Inflammatory macrophage treated with lipopolysaccharide for 1 hour (primary cell): ENCODE data around the gene SPATA46.
"Not testable (repeated sequence)": the region's sequence is repeated elsewhere in the genome, so short reads cannot be mapped to it uniquely, and the experiment has no call there.

Source experiments
- DNase-seq, 2 donors: peaks; one replicate each; pipeline ENCODE4 v3.0.0-alpha.2; 2020 to 2022

Gene SPATA46, protein sequence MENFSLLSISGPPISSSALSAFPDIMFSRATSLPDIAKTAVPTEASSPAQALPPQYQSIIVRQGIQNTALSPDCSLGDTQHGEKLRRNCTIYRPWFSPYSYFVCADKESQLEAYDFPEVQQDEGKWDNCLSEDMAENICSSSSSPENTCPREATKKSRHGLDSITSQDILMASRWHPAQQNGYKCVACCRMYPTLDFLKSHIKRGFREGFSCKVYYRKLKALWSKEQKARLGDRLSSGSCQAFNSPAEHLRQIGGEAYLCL

DNA sequence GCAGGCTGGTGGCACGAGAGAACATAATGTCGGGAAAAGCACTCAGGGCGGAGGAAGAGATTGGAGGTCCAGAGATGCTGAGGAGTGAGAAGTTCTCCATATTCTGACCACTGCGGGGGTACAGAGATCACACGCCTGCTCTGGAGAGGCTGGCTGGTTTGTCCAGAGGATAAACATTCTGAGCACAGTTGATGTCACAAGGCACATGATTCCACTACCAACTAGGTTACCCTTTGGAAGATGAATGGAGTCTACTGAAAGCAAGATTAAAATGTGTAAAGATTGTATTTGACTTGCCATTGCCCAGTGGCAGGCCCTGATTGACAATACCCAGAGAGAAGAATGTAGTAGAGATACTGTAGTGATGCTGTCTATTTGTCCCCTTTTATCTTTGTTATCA lies at the start of gene SPATA46:
TSS of gene SPATA46 (minus strand) at position 164 of the 400 bp plus-strand sequence. CDS start at position 100, 64 bp downstream.
- no peak for DNase-seq

DNA sequence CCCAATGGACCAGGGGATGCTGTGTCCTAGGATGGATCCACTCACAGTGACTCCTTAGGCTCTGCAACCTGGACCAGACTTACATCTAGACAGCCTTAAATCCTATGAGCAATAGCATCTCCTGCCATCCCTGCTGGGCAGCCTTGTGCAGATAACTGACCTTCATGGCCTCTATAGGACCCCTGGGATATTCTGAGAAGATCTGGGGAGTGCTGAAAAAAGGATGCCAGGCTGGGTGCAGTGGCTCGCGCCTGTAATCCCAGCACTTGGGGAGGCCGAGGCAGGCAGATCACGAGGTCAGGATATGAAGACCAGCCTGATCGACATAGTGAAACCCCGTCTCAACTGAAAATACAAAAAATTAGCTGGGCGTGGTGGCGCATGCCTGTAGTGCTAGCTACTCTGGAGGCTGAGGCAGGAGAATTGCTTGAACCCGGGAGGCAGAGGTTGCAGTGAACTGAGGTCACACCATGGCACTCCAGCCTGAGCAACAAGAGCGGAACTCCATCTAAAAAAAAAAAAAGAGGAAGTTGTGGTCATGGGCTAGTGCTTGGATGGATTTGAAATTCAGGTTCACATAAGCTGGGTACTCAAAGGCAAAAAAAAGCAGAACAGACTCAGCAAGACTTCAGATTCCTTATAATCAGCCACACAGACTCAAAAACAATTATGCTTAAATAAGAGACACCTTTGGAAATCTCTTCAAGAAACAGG lies 46.2 kb upstream of the SPATA46 start:
- DNase-seq: peak; percentile 72 to 88

DNA sequence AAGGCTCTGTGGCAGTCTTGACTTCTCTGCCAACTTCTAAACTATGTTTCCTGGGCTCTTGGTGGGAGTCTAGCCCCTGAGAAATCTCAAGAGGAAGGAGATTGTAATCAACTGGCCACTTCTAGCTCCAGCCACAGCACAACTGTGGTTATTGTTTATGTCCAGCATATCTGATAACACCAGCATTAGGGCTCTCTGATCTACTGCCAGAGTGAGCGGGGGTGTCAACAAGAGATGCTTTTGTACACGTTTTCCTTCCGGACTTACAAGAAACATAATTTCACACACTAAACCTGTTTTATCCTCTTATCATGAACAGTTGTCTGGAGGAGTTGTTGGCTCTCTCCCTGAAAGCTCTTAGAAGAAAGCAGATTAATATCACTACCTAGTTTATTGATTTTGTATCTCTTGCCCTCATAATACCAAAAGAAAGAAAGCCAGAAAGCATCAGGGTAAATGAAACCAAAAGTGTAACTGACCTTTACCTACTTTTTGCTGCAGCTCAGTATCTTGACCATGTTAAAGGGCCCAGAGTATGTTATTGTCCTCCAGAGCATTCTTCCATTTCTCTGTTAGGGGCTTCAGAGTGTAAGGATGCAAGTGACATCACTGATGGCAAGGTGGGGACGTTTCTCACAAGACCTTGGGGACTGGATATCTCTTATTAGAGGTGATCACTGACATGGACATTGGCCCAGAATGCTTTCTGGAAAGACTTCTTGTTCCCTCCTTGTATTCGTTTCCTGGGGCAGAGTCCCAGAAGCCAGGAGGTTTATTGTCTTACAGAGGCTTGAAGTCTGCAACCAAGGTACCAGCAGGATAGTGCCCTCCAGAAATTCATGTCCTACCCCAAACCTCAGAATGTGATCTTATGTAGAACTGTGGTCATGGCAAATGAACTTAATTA lies 44.9 kb upstream of the SPATA46 start:
- DNase-seq: no peak

DNA sequence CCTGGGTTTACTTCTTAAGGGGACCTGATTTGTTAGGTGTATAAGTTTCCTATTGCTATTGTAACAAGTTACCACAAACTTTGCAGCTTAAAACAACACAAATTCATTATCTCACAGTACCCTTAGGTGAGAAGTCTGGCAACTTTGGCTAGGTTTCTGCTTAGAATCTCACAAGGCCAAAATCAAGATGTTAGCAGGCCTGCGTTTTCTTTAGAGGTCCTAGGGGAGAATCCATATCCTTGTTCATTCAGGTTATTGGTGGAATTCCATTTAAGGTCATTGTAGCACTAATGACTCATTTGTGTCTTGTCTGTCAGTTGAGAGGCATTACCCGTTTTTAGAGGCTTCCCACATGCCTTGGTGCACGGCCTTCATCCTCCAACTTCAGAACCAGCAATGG lies 43.5 kb upstream of the SPATA46 start:
- DNase-seq: no peak

DNA sequence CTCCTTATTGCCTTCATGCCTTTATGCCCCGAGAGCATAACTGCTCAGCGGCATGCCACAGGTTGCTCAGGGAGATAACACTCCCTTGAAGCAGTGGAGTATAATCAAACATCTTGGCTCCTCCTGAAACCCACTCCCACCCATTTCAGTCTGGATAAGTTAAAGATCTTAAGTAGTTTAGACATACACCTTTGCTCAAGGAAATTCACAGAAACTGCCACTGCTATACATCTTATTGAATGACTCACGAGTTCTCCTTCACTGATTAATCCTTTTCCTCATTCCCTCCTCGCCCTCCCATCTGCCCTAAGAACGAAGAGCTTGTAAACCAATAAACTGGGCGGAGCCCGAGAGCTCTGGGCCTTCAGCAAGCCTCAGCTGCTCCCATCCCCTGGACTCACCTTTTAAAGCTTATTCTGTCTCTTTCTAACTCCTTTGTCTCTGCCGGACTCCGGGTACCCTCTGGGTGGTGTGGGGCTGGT lies 42.8 kb upstream of the SPATA46 start:
- DNase-seq: not testable (repeated sequence)

DNA sequence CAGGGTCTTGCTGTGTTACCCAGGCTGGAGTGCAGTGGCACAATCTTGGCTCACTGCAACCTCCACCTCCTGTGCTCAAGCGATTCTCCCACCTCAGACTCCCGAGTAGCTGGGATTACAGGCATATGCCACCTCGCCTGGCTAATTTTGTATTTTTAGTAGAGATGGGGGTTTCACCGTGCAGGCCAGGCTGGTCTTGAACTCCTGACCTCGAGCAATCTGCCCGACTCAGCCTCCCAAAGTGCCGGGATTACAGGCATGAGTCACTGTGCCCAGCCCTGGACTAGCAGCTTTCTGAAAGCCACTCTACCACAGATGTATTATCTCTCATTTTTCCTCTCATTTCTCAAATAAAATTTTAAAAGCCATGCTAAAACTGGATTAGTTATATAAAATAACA lies 41.9 kb upstream of the SPATA46 start:
- DNase-seq: not testable (repeated sequence)

DNA sequence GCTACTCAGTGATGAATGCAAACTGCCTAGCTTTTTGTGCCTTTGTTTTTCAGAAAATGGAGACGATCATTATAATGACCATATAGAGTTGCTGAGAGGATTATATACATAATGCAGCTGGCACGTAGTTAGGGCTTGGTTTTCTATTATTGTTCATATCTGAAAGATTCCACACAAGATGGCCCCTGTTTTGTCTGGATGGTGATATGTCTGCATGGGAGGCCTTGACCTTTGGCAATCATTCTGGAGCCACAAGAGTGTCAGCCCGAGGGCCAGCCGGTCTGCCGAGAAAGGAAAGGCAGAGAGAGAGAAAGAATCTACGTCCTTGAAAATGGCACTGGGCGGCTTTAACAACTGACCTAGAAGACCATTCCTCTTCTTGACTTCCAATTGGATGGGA lies 41.0 kb upstream of the SPATA46 start:
- no peak for DNase-seq

DNA sequence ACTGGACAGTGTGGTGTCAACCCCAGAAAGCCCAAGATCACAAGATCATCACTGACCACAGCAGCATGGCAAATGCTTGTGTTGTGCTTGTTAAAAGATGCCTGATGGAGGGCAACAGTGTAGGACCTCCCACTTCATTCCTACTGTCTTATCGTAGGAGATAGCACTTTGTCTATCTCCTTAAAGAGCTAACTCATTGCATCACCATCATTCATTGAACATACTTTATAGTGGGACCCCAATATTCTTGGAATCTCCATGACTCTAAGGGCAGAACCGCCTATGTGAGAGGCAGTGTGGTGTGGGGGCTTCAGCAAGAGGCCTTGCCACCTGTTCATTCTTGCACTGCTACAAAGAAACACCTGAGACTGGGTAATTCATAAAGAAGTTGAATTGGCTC lies 40.3 kb upstream of the SPATA46 start:
- no peak for DNase-seq

DNA sequence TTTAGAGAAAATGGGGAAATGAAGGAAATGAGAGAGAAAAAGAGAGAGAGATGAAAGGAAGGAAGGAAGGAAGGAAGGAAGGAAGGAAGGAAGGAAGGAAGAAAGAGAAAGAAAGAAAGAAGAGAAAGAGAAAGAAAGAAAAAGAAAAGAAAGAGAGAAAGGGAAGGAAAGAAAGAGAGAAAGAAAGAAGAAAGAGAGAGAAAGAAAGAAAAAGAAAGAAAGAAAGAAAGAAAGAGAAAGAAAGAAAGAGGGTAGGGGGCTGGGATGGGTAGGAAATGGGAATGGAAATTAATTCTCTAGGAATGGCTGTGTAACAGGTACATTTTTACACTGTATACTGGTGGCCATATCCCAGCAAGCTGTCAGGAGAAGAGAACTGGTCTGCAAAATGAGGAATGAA lies 39.6 kb upstream of the SPATA46 start:
- no peak for DNase-seq

DNA sequence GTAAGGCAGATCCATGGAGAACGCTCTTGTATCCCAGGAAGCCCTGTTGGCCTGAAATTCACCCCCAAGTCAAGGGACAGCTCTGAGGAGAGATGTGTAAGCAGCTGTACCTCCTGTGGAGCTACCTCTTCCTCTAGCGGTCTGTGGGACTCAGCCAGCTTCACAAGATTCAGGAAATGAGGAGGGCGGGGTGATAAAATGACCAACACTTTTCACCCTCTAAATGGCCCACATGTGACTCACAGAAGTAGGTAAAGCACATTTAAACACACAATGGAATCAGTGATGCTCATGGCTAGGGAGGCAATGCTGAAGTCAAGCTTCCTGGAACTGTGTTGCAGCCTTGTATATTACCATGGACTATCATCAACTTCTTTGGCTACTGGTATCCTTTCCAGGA lies 35.3 kb upstream of the SPATA46 start, which contains the start of gene SH2D1B:
TSS of gene SH2D1B (minus strand) at position 135 of the 400 bp plus-strand sequence. CDS start at position 15, 120 bp downstream.
- no peak for DNase-seq

DNA sequence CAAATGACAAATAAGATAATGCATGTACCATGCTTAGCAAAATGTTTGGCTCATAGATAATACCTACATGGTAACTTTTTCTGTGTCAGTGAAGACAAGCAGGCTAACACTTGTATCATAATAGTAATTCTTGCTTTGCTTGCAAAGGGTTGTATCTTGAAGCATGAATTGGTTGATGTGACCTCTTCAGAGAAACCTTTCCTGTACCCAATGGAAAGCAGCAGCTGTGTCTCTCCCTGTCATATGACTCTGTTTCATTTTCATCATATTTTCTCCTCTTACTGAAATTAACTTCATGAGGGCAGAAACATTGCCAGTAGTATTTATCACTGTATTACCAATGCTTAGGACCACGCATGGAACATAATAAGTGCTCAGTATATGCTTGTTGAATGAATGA lies 30.9 kb upstream of the SPATA46 start:
- DNase-seq: no peak

DNA sequence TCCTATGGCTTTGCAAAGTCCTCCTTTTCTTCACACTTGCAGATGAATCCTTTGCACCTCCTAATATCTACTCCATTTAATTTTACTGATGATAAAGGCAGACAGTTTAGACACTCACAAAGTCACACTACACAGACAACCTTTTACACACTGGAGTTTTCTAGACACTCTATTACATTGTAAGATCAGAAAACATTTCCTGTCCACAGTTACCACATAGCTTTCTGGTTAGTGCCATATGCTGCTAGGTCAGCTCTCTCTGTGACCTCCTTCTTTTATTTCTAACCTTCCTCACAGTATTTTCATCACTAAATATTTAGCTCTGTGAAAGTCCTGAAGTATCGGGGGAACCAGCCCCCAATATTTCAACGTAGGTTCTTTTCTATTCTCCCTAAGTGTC lies 30.2 kb upstream of the SPATA46 start:
- no peak for DNase-seq

DNA sequence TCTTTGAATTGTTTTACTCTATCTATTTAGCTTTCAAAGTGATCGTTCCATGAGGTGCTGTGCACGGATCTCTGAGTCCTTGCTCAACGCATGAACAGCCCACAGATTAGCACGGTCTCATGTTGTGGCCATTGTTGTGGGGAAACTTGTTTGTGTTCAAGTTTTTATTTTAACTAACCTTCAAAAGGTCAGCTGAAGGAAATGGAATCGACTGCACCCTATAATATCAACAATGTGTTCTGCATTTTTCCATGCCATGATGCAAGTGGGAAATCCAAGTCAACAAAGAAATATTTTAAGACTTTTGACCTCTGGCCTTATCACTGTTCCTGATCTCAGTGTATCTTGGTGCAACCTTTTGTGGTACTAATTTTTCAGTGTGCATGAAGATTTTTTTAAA lies 29.1 kb upstream of the SPATA46 start:
- no peak for DNase-seq

DNA sequence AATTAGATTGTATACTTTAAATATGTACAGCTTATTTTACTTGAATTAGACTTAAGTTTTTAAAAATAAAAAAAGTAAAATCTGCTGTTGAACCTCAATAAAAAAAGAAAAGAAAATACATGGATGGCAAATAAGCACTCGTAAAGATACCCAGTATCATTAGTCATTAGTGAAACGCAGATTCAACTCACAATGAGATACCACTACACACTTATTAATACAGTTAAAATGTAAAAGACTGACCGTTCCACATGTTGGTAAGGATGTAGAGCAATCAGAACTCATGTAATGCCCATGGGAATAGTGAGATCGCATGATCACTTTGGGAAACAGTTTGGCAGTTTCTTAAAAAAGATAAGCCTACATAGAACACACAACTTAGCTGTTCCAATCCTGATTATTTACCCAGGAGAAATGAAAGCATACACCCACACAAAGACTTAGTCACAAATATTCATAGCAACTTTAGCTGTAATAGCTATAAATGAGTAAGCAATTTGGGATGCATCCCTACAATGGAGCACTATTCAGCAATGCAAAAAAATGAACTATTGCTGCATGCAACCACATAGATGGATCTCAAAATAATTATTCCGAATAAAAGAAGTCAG lies 28.0 kb upstream of the SPATA46 start:
- peak; percentile 23 to 64 for DNase-seq

DNA sequence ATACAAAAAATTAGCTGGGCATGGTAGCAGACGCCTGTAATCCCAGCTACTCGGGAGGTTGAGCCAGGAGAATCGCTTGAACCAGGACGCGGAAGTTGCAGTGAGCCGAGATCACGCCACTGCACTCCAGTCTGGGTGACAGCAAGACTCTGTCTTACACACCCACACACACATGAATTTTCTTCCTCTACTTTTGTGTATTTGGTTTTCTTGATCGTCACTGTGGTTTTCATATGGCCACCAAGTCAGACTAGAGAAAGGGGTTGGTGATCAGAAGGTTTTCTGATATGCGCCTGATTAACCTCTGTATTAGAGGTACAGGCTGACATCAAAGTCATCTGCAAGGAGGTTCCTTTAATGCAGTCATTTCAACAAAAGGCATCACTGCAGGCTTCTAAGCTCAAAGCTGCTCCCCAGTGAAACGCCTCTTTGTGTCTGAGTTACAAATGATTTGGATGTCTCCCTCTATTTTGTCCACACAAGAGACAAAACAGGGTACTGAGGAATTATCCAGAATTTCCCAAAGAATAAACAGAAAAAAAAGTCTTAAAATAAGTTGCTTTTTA lies 24.2 kb upstream of the SPATA46 start:
- no peak for DNase-seq

DNA sequence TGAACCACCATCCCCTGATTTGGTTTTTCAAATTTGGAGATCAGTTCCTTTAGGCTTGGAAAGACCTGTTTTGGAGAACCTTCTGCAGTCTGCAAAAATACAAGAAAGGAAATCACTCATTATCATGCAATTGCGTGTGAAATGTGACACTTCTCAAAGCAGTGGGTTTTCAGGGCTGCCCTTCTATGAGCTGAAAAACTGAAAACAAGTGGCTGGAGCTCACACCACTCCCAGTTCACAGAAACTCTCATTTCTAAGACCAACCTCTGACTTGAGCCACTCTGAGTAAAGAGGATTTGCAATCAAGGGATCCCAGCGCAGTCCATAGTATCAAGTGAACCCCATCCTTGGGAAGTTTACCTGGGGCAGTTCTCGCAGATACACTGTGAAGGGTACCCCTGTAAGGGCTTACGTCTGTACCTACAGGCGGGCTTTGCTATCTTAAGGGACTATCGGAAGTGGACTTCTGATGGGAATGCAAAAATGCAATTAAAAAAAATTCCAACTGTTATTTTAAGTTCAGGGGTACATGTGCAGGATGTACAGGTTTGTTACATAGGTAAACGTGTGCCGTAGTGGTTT lies 22.4 kb upstream of the SPATA46 start:
- DNase-seq: no peak

DNA sequence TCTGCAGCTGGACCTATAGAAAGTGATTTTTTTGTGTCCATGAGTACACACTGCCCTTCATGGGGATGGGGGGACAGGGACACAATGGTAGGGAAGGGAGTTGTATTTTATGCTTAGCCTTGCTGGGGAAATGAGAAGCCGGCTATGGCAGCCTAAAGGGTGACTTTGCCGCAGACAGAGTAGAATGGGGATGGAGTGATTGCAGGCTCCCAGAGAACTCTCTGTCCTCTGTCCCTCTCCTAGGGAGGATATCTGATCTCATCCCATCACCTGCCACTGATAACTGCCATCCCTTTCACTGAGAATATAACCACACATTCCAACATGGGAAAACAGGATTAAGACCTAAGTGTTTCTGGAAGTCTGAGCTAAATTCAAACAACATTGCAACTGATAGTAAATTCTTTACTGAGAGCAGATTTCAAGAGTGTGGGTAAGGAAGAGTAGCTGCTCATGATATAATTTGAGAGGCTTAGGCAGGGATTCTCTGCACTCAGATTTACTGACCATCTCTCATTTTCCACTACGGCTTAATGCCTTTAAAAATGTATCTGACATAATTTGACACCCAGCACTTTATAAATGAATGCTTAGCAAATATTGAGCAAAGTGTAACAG lies 21.4 kb upstream of the SPATA46 start:
- DNase-seq: no peak

DNA sequence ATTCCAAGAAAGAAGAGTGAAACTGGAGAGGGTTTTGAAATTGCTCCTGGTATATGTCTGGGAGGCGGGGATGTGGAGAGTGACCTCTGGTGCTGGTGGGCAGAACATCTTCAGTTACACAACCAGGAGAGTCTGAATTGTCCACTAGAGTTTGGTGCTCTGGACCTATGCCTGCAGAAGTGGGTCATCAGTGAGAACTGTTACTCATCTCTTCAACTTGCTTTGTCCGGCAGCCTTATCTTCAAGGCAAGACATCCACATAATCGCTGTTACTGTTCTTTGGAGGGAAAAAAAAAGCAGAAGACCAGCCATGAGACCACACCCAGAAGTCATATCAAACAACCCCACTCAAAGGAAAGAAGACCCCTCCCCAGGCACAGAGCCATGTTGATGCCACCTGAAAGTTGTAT lies 20.4 kb upstream of the SPATA46 start:
- no peak for DNase-seq

DNA sequence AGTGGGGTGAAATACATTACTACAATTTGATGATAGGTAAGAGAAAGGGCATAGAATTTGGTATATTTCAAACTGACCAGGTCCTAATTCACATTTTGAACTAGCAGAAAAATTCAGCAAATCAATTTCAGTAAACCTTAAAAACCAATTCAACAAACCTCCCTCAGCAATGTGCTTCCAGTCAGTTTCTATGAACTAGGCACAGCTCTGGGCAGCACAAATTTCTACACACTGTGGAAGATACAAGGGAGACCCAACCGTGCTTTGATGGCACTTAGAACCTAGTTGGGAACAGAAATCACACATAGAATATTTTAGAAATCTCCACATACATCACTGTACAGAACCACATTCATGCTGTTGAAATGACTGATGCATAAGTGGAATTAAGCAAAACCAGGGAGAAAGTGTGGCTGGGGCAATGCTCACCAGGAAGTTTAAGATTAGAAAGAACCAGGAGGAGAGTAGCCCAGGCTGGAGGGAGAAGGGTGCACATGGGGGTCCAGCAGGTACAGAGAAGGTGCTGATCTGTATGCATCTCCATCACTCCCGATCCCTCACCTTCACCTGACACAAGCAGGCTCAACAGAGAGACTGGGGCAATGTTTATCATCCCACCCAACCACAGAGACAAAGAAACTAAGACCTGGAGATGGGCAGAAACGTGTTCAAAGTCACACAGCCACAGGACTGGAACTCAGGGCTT lies 19.7 kb upstream of the SPATA46 start:
- DNase-seq: no peak

DNA sequence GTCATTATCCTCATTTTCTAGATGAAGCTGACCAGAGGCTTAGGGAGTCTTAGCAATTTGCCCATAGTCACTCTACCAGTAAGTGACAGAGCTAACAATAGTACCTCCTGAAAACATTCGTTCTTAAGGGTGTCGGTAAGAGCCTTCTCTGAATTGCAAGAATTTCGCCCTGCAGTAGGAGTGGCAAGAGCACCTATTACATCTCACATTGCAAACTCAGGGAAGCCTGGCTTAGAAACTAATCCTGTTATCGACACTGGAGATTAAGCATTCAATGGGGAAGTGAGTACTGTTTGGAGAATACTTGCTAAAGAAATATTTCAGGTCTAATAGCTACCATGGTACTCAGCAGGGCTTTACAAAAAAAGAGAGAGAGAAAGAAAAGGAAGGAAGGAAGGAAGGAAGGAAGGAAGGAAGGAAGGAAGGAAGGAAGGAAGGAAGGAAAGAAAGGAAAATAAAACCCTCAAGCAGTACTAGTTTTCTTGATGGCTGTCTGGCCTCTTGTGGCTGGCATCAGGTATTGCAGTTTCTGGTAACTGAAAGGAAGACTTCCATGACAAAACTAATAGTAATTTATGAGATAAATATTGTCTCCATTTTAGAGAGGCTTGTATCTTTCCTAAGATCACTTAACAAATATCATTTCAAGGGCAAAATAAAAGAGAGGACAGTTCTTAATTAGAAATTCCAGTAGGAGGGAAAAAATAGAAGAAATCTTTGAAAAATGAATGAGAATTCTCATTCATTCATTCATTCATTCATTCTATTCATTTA lies 15.3 kb upstream of the SPATA46 start:
- peak in 1 of 2 donors; percentile 54 for DNase-seq
